ELF-1 (cell line): Measurements from ENCODE around the gene ZNF597.

Experiments used
- DNase-seq: peaks from one replicate; pipeline ENCODE4 v3.0.0-alpha.2; 2016; ENCODE audit warnings: low read depth, low spot score

Gene ZNF597

DNA sequence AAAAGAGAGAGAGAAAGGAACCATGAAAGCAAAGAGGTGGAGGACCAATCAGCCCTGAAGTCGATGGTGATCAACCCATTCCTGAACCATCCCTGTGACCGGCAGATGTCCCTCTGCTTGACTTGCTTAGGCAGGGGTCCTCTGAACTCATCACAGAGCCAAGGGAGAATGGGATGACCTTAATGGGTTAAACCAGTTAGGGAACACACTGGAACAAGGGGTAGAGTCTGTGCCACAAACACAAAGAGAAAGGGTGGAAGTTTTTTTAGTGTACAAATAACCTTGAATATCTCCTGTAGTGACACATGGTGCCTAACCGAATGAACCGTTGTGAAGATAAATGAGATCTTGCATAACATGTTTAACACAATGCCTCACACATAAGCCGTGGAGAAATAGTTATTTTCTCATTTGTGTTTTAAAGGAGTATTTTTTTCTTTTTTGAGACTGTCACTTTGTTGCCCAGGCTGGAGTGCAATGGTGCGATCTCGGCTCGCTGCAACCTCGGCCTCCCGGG is 11.4 kb upstream of the ZNF597 start:
- DNase-seq, result no peak

DNA sequence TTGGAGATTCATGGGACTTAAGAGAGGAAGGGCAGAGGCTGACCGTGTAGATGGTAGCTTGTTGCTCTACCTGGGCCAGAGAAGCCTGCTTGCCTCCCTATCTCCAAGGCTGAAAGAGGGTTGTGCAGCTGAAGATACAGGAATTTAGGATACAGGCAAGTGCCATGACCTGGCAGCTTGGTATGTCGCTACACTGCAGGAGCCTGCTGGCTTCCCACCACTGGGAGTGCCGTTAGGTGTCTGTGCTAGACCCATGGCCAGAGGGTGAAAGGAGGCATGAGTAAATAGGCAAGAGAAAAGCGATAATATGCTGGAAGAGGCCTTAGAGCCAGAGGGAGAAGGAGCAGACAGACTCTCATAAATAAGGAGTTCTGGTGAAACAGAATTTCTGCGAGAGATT is 10.8 kb upstream of the ZNF597 start:
- peak; percentile 72 for DNase-seq

DNA sequence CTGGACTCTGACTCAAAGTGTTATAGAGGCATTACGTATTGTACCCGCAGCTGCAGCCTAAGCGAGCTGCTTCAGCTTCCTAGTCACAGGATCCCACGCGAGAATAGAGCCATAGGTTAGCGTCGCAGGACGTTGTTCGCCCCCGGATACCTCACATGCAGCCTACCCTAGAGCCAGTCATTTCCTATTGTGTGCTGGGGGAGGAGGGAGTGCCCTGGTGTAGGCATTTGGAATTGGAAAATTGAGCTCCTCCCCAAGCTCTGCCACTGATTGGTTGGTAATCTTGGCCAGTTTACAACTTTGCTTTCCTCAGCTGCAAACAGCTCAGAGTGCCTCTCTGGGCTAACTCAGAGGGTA is 706 bp upstream of the ZNF597 start:
- DNase-seq, result peak; percentile 58

DNA sequence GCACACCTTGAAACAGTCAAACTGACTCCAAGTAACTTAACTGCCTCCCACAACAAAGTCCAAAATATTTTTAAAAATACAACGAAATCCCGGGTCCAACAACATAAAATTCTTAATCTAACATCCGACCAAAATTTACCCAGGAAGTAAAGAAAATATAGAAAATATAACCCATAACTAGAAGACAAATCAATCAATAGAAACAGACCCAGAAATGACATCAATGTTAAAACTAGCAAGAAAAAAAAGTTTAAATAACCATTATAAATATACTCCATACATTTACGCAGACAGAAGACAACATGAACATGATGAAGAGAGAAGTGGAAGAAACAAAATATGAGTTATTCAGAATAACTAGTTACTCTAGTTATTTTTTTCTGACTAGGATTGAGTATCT is 3.7 kb downstream of the ZNF597 start:
- DNase-seq, result no peak

DNA sequence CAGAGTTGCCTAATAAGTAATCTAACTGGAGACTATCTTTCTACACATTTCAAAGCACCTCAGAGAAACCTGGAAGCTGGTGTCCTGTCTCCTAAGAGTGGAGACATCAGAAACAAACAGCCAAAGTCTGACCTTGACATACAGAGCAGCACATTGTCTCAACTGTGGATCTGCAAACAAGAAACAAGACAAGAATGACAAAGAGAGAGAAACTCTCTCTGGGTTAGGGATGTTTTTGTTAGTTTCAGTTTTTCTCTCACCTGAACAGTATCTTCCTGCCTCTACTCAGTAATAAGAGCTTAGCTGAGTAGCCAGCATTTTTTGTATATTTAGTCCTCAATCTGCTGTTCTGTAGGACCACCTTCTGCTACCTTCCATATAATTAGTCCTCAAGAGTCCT is 8.9 kb downstream of the ZNF597 start:
- no peak for DNase-seq

DNA sequence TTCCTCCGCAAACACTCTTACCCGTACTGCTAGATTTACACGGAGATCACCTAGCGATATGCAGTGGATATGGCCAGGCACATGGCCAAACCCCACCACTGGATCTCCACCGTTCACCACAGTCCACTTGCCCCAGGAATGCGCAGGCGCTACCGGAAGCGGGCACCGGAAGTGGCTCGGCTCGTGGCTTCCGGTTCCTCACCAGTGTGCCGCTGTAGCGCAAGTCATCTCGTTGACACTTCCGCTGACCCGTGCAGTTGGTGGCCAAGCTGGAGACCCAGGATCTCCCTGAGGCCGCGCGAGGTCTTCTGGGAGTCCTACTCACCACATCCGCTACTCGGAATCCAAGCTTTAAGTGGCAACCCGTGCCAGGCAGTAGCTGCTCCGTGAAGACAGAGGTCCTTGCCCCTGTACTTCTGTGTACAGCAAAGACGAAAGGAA is 11.5 kb downstream of the ZNF597 start:
- DNase-seq, result peak; percentile 81

DNA sequence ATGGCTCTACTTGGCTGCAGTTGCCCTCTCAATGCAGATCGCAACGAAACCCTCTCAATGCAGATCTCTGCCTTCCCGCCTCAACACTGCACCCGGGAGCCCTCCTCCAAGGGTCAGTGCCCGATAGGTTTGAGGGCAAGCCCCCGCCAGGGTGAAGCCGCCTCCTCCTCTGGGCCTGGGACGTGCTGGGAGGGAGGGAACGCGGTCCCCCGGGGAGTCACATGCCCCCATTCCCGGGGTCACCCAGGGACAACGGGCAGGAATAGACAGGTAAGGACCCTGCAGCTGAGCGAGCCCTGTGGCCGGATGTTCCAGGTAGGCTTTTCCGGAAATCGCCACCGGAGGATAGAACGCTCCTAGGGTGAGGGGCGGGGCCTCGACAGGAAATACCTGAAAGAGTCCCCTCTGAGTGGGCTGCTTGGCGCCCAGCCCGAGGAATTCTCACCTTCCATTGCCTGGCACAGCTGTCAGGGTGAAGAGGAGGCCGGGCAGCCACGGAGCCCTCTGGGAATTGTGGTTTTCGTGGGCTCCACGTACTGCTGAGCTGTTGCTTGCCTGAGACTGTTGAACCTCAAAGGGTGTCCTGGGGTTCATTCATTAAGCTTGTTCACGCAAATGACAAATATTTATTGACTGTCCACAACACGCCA is 29.4 kb downstream of the ZNF597 start:
- DNase-seq, result peak; percentile 67

DNA sequence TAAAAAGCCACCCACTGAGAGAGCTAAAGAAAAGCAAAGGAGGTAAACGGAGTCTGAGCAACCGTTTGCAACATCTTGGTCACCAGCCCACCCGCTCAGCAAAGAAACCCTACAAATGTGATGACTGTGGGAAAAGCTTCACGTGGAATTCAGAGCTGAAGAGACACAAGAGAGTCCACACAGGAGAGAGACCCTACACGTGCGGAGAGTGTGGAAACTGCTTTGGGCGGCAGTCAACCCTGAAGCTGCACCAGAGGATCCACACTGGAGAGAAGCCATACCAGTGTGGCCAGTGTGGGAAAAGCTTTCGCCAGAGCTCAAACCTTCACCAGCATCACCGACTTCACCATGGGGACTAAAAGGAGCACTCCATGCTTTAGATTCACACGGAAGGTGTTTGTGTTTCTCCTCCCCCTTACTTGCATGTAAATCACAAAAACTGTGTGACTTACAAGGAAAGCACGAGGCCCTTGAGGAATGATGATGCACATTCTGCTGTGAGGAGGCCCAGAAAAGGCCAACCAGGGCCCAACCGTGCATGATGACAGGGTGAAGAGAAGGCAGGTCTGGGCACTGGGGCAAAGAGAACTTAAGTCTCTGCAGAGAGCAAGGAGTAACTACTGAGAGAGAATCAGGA is 34.6 kb downstream of the ZNF597 start:
- no peak for DNase-seq

DNA sequence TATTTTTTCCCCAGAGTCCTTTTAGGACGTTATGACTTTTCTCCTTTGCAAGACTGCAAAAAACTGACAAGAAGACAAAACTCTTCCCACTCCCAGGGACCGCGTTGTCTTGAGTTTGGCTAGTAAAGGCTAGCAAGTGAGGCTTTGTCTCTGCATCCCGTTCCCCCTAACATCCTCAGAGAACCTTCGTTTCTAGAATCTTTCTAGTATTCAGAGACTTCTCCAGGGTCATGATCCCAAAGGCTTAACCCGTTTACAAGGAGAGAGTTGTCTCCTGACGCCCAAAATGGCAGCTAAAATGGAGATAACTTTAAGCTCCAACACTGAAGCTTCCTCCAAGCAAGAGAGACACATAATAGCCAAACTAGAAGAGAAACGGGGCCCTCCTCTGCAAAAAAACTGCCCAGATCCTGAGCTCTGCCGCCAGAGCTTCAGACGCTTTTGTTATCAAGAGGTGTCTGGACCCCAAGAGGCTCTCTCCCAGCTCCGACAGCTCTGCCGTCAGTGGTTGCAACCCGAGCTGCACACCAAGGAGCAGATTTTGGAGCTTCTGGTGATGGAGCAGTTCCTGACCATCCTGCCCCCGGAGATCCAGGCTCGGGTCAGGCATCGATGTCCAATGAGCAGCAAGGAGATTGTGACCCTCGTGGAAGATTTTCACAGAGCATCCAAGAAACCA is 41.4 kb downstream of the ZNF597 start:
- DNase-seq, result peak; percentile 50

DNA sequence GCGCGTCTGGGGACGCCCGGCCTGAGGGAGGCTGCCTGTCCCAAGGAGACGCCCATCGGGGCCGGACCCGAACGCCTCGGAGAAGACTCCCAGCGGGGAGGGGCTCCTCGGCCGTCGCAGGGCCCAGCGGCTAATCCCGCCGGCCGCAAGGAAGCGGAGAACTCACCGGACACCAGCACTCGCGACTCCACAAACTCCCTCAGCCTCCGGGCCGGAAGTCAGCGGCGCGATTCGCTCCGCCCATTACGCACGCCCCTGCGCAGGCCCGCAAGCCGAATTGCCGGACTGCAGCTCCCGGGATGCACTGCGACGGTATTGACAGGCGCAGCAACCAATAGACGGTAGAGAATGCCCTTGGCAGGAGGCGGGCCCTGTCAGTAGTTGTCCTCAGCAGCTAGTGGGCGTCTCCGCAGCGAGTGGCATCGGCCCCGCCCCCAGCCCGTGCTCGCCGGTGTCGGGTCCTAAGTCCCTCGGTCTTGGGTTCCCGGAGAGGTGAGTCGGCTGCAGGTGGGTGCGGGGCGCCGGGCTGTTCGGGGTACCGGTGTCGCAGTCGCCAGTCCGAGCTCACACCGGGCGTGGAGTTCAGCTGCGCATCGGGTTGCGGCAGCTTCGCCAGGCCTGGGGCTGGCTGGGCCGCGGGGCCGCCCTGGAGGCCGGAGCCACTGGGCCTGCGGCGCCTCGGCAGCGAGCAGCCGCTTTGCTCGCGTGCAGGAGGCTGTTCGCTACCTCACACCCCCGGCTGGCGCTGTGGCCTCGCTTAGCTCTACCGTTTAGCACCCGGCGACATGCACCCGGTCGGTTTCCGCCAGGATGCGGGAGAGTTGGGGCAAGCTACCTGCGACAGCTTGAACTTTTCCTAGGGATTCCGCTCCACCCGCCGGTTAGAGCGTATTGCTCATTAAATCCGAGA is 42.3 kb downstream of the ZNF597 start, which contains the start of the genes ZNF174 and ZSCAN32:
TSS of gene ZNF174 (plus strand) at position 437 of the 910 bp plus-strand sequence. CDS start 790 bp downstream, outside the sequence.
TSS of gene ZSCAN32 (minus strand) at position 226 of the 910 bp plus-strand sequence. CDS start 3,447 bp downstream, outside the sequence.
- peak; percentile 100 for DNase-seq

DNA sequence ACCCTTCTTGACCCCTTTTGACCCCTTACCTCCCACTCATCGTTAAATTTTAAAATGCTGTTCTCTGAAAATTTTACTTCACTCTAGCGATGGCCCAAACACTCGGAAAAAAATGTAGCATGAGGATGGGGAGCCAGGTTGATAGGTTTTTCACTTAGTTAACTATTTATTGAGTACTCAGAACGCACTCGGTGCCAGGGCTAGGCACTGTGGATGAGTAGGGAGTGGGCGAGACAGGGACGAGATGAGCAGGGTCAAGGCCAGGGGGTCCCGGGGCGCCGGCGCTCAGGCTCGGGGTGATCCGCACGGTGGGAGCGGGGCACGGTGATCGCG is 42.9 kb downstream of the ZNF597 start:
- no peak for DNase-seq

DNA sequence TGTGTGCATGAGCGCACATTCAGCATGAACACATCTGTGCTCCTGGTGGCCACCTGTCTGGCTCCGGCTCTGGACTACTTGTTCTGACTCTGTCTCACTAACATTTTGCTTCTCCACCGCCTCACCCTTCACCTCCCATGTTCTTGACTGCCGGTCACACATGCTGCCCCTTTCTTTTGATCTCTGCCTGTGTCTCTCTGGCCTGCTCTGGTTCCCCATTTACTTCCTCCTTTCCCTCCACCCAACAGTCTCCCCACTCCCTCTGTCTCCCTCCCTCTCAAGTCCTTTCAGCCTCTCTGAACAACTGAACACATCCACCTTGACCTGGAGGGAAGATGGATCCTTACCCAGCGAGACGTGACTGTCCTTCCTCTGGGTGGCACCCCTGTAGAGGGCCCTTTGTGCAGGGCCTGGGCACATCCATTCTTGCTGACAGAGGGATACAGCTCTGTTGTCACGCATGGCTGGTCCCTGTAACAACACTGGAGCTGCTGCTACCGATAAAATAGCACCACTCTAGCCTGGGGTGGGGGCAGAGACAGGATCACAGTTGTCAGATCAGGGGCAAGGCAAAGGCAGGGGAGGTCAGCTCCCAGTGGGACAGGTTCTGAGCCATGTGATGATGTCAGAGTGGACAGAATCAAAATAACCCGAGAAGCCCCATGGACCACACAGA is 53.5 kb downstream of the ZNF597 start:
- DNase-seq, result no peak

DNA sequence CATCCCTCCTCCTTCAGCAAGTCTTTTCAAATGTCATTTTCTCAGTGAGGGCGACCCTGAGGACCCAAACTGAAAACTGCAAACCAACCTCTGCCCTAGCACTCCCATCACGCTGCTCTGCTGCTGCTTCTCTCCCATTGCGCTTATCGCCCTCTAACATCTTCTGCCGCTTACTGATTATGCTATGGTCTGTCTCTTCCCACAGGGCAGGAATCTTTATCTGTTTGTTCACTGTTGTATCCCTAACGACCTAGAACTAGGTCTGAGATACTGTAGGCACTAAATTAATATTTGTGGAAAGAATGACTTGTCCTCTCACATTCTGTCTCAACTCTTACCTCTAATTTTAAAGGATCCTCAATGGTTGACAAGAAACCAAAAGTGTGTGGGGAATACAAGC is 55.0 kb downstream of the ZNF597 start:
- no peak for DNase-seq

DNA sequence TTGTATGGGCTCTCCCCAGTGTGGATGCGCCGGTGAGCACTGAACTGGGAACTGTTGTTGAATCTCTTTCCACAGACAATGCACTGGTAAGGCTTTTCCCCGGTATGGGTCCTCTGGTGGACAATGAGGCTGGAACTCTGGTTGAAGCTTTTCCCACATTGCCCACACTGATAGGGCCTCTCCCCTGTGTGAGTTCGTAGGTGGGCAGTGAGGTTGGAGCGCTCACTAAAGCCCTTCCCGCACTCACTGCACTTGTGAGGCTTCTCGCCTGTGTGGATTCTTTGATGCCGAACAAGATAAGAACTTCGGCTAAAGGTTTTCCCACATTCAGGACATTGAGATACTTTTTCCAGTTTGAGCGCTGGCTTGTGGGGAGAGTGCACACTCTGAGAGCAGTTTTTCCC is 60.3 kb downstream of the ZNF597 start:
- DNase-seq, result peak; percentile 14
